Panc1 (cell line): ENCODE results near the gene RNU6-7. TPM values are rescaled to one million over a fixed set of nuclear protein-coding genes. Genes with fewer than 3 reads are reported as not detected.

Source experiments
- ATAC-seq: fragments of 200-7000 bp; cut with Tn5 transposase; 2 replicates; pipeline ENCODE4 v1.9.1; 2020; ENCODE audit warnings: mild to moderate bottlenecking, moderate library complexity
- BruUV-seq: library from RNA; stranded (reverse); fragments of 400-500 nt; replicated peaks from 2 replicates; lab custom pipeline; 2021; lab: Mats Ljungman, UMichigan
- CTCF ChIA-PET: fragments of 300-600 bp; sonication (Branson Sonifier 250); formaldehyde crosslinking; loops from one replicate; lab custom pipeline; 2022; ENCODE audit warnings: antibody characterized with exemption; lab: Charles Lee
- POLR2A ChIA-PET: fragments of 300-600 bp; sonication (Branson Sonifier 250); formaldehyde crosslinking; loops from one replicate; lab custom pipeline; 2022; ENCODE audit warnings: antibody characterized with exemption; lab: Charles Lee
- DNase-seq: peaks from one replicate; pipeline ENCODE4 v3.0.0-alpha.2; 2010; ENCODE audit warnings: low read depth, low spot score
- H3K27ac ChIP-seq: 2 replicates; pipeline ENCODE4 v1.5.1; 2011; ENCODE audit warnings: mild to moderate bottlenecking, low read length, inconsistent platforms
- H3K27me3 ChIP-seq: fragments of 200-500 bp; sonication (Bioruptor generic); 2 replicates; pipeline ENCODE4 v1.6.0; 2014; ENCODE audit warnings: low read length, inconsistent platforms; ENCODE audit not compliant: control insufficient read depth, insufficient read depth
- H3K36me3 ChIP-seq: fragments of 200-500 bp; sonication (Bioruptor generic); 2 replicates; pipeline ENCODE4 v1.5.1; 2014; ENCODE audit warnings: inconsistent platforms, mild to moderate bottlenecking, low read length, moderate library complexity; ENCODE audit not compliant: control insufficient read depth, insufficient read depth
- H3K4me1 ChIP-seq: 2 replicates; pipeline ENCODE4 v1.5.1; 2011; ENCODE audit warnings: inconsistent platforms, mild to moderate bottlenecking, low read length, moderate library complexity; ENCODE audit not compliant: control insufficient read depth, insufficient read depth
- H3K4me3 ChIP-seq, 2 experiments: 2 replicates each; pipeline ENCODE4 v1.5.1; 2011 to 2012; ENCODE audit warnings: low read depth in 2 of 2, low read length in 2 of 2, mild to moderate bottlenecking in 2 of 2, inconsistent platforms in 1 of 2, moderate library complexity in 1 of 2
- H3K9me3 ChIP-seq: fragments of 200-500 bp; sonication (Bioruptor generic); 2 replicates; pipeline ENCODE4 v1.5.1; 2014; ENCODE audit warnings: low read depth, mild to moderate bottlenecking, inconsistent platforms, low read length, moderate library complexity; ENCODE audit not compliant: control insufficient read depth, insufficient read depth
- CTCF ChIP-seq: fragments of 450-650 bp; IDR thresholded peaks from 2 replicates; pipeline ENCODE4 v1.5.1; 2017; ENCODE audit warnings: mild to moderate bottlenecking
- POLR2AphosphoS5 ChIP-seq: IDR thresholded peaks from 2 replicates; pipeline ENCODE4 v1.6.1; 2012; ENCODE audit warnings: mild to moderate bottlenecking, low read depth, low read length, moderate library complexity
- REST ChIP-seq, 2 experiments: IDR thresholded peaks; 2 replicates each; pipeline ENCODE4 v1.6.1; 2011 to 2012; ENCODE audit warnings: low read depth in 2 of 2, control low read depth in 1 of 2, low read length in 1 of 2, mild to moderate bottlenecking in 1 of 2, moderate library complexity in 1 of 2; ENCODE audit not compliant: insufficient read depth in 1 of 2
- SIN3A ChIP-seq: IDR thresholded peaks from 2 replicates; pipeline ENCODE4 v1.6.1; 2012; ENCODE audit warnings: low read depth, mild to moderate bottlenecking, low read length, moderate library complexity, borderline replicate concordance; ENCODE audit not compliant: insufficient read depth
- TCF7L2 ChIP-seq: IDR thresholded peaks from 2 replicates; pipeline ENCODE4 v1.6.1; 2011; ENCODE audit warnings: mild to moderate bottlenecking, low read depth, low read length, inconsistent platforms
- in situ Hi-C: cut with HindIII; loops from 2 replicates; pipeline ENCODE4 v1.10.0; 2016; ENCODE audit warnings: low sequenced_read_pairs, low pct_unique_long_range_greater_than_20kb
- intact Hi-C: fragments of 100-400 bp; cut with micrococcal nuclease; formaldehyde crosslinking; loops from one replicate; pipeline ENCODE4 v1.10.0; 2022; ENCODE audit not compliant: unreplicated experiment
- total RNA-seq: library from RNA; stranded (reverse); gene quantifications from one replicate; pipeline ENCODE4 v1.2.1, GENCODE V29; 2021; ENCODE audit not compliant: unreplicated experiment

RNU6-7 gene
- total RNA-seq, 1 experiment from 2014 or later, result not detected

GRCh38 chr14:32209471-32209870 is 7.6 kb downstream of the RNU6-7 start:
- TF ChIP-seq REST (IDR thresholded peaks at IDR 0.05; ENCODE audit: insufficient read depth in 1 of 2, low read depth in 2 of 2, low read length in 1 of 2) (no peak), SIN3A (no peak), CTCF (no peak), TCF7L2 (no peak), POLR2AphosphoS5 (no peak)
- in situ Hi-C loops, result no loop called here
- CTCF ChIA-PET, result no interaction called here
- ATAC-seq (no peak), DNase-seq (no peak)
- H3K4me1 ChIP-seq, result no peaks in the 10 kb centered on the region
- no peaks in the 10 kb centered on the region for H3K9me3 ChIP-seq
- POLR2A ChIA-PET, result no interaction called here
- no peak overlapping the region for H3K4me3 ChIP-seq
- BruUV-seq, result no TSS peak
- no peaks in the 10 kb centered on the region for H3K36me3 ChIP-seq
- intact Hi-C loops, result loop anchor here (10.0 kb wide), 1 partner anchor 135 kb away; the partner anchor contains the start of gene ARHGAP5
- no peaks in the 10 kb centered on the region for H3K27me3 ChIP-seq
- H3K27ac ChIP-seq, result no peak overlapping the region

- DNase-seq, result no peak
- Histone ChIP-seq H3K36me3 (no peaks in the 10 kb centered on the region), H3K4me1 (no peaks in the 10 kb centered on the region), H3K4me3 (no peak overlapping the region), H3K9me3 (no peaks in the 10 kb centered on the region), H3K27me3 (no peaks in the 10 kb centered on the region), H3K27ac (no peak overlapping the region)
- in situ Hi-C loops (no loop called here), intact Hi-C loops (no loop called here)
- CTCF ChIA-PET, result interaction anchor here (0.6 kb wide), 1 partner anchor 464 kb away, joined by 8 read pairs; no protein-coding TSS in a partner anchor
- no TSS peak for BruUV-seq
- POLR2A ChIA-PET, result no interaction called here
- TF ChIP-seq REST (IDR thresholded peaks at IDR 0.05; ENCODE audit: insufficient read depth in 1 of 2, low read depth in 2 of 2, low read length in 1 of 2) (no peak), CTCF (no peak), TCF7L2 (no peak)
- no peak for ATAC-seq
These were observed 9.2 kb downstream of the RNU6-7 start for GRCh38 chr14:32211068-32211404.
